NK-92 (cell line): ENCODE results near the gene NEK10.

Experiments used
- DNase-seq: peaks from one replicate; lab custom pipeline; 2025; ENCODE audit not compliant: unreplicated experiment; lab: John Stamatoyannopoulos, UW

Gene NEK10

GRCh38 chr3:27239951-27240350 lies 129.2 kb downstream of the NEK10 start:
- no peak for DNase-seq

DNA sequence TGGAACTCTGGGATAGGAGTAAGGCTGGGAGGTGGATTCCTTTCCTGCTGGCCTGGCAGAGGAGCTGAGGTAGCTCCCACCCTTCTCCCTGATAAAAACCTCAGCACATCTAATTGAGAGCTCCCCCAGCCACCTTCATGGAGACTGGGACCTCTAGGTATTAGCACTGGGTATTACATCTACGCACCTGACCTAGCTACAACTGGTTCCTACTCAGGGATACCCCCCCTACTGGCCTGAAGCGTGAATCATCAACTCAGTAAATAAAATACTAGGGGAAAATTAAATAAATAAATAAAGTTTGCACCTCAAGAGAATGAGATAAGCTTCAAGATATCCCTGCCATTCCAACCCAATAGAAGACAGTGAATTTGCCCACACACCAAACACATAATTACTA lies 140.4 kb downstream of the NEK10 start:
- DNase-seq: no peak

- DNase-seq: no peak
These were observed 145.0 kb downstream of the NEK10 start for GRCh38 chr3:27224197-27224596.

GRCh38 chr3:27221264-27221932 lies 147.8 kb downstream of the NEK10 start:
- no peak for DNase-seq

GRCh38 chr3:27220166-27220565 lies 149.0 kb downstream of the NEK10 start:
- no peak for DNase-seq

DNA sequence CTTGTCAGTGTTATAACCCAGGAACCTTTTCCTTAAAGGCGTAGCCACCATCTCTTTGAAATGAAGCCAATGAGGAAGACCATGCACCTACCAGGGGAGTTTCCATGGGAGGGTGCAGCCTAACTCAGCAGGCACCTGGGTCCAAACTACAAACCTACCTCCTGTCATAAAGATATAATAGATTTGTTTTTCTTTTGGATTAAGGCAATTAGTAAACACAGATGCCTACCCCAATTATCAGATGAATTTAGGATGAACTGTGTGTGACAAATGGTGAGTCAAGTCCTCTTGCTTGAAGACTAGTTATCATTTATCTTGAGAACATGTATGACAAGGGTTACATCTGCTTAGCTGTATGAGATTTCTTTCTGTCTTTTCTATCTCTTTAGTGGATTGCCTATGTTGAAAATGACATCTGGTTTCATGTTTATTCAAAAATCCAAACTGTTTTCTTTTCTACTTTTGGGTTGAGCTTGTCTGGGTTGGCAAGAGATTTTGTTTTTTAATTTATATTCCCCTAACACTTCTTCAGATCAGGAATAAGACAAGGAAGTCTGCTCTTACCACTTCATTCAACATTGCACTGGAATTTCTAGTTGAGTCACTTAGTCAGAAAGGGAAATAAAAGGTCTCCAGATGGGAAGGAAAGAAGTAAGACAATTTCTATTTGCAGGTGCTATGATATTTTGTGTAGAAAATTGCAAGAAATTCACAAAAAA lies 149.9 kb downstream of the NEK10 start:
- no peak for DNase-seq

DNA sequence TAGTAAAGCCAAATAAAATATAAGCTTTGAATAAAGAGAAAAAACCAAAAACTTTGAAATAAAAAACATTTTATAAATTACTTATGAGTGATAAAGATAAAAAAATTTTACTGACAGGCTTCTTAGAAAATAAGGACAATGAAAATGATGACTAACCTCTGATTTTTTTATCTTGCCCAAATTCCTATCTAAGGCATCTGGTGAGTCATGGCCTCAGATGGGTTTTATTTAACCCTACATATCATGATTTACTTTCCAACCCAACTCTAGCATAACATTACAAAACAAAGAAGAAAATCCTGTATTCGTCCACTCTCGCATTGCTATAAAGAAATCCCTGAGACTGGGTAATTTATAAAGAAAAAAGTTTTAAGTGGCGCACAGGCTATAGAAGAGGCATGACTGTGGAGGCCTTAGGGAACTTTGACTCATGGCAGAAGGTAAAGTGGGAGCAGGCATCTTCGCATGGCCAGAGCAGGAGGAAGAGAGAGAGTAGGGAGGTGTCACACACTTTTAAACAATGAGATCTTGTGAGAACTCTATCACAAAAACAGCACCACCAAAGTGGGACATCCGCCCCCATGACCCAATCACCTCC lies 152.1 kb downstream of the NEK10 start:
- DNase-seq: no peak

DNA sequence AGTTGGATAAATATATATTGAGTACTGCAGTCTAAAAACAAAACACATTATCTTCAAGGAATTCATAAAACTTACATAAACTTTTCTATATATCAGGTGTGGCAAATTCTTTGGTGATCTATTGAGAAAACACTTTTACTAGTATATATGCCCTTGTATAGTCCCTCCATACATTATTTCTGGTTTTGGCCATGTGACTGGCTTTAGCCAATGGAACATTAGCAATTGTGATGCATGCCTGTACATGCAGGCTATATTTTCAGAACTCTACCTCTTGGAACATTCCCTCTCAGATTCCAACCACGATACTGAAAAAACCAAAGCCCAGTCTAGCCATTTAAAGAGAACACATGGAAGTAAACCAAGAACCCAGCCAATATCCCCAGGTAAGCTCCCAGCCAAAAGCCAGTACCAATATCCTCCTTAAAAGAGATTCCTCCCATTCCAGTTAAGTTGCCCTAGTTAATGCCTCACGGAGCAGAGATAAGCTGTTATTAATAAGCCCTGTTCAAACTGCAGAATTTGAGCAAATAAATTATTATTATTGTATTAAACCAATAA lies 152.8 kb downstream of the NEK10 start:
- no peak for DNase-seq

GRCh38 chr3:27213450-27213849 lies 155.7 kb downstream of the NEK10 start:
- no peak for DNase-seq

- no peak for DNase-seq
These were observed 159.4 kb downstream of the NEK10 start for GRCh38 chr3:27209617-27210264.

DNA sequence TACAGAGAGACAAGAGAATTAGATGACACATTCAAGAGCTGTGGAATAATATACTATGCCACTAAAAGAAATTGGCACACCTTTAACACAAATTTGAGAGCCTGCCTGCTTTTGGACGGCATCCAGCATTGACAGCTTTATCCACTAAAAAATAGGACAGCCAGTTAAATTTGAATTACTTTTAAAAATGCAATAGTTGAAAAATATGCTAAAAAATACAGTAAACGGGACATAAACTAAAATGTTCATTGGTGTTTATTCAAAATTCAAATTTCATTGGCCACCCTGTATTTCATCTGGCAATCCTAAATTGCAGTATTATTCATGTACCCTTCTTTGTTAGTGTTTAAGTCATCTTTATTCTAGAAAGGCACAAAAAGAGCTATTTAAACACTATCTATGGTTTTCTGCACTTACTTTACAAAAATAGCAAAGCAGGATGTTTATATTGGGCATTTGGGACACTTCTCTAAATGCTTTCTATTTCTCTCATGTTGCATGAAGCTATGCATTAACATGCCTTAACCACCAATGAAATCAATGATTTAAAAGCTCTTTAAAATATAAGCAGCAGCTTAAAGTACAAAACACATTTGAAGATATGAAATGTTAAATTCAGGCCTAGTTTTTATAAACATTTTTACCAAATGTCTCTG lies 160.1 kb downstream of the NEK10 start:
- no peak for DNase-seq

DNA sequence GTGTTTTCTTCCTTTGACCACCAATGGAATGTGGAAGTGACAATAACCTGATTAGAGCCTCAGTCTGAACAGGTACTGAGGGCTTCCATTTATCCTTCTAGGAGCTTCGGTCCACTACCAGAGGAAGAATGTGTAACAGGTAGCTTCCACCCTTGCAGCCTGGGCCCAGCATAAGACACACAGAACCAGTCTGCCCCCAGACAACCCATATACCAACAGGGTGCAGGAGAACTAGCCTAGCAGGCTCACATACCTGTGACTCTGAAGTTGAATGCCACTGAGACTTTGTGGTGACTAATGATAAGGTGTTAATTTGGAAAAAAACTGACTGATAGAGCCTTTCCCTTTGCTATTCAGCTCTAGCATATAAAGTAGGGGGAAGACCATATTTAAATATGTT lies 166.2 kb downstream of the NEK10 start:
- DNase-seq: no peak

GRCh38 chr3:27201492-27201891 lies 167.7 kb downstream of the NEK10 start:
- no peak for DNase-seq

DNA sequence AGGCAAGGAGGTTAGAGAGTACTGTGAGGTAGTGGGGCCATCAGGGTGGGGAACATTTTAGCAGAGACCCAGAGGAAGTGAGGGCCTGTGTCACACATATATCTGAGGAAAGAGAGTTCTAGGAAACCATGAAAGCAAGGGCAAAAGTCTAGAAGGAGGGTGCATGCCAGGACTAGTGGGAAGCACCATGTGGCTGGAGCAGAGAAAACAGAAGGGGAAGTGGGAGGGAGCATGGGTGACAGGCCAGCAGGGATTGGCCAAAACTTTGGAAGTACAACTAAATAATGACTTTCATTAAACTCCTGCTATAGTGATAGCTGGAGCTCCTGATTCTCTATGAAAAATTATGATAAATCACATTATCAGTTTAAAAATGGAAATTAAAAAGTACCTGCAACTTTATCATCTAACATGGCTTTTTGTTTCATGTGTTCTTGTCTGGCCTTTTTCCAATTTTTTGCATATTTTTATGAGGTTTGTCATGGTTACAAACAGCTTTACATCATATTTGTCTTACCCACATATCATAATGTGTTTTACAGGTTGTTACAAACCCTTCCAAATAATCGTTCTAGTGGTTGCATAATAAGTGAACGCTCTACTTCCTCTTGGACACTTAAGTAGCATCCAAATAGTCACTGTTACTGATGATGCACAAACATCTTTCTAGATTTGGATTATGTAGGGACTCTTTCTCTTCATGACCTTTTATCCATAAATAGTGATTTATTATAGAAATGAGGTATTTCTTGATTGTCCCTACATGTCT lies 168.3 kb downstream of the NEK10 start:
- no peak for DNase-seq

DNA sequence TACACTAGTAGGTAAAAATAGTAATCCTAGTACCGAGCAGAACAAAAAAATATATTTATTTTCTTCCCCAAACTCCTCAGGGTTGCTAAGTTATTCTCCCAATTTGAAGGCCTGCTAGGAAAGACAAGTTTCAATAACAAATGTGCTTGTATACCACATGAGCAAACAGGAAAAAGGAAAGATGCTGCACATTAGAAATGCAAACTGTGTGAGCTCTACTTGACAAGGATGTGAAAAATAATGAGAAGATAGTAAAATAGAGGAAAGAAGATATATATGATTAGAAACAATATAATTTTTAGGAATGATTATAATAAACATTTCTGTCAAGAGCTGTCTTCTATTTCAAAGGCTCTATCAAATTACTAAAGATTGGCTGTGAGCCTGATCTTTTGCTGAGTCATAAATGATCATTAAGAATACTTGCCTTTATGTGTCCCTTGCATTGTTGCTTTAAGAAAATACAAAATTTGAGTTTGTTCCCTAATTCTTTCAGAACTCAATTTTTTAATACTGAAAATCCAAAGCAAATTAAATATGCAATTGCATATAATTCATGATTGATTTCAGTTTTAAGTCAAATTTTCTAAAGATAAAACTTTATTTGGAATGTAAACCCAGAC lies 174.2 kb downstream of the NEK10 start:
- DNase-seq: no peak

GRCh38 chr3:27193056-27193455 lies 176.1 kb downstream of the NEK10 start:
- no peak for DNase-seq

GRCh38 chr3:27186013-27186412 lies 183.2 kb downstream of the NEK10 start:
- DNase-seq: no peak

DNA sequence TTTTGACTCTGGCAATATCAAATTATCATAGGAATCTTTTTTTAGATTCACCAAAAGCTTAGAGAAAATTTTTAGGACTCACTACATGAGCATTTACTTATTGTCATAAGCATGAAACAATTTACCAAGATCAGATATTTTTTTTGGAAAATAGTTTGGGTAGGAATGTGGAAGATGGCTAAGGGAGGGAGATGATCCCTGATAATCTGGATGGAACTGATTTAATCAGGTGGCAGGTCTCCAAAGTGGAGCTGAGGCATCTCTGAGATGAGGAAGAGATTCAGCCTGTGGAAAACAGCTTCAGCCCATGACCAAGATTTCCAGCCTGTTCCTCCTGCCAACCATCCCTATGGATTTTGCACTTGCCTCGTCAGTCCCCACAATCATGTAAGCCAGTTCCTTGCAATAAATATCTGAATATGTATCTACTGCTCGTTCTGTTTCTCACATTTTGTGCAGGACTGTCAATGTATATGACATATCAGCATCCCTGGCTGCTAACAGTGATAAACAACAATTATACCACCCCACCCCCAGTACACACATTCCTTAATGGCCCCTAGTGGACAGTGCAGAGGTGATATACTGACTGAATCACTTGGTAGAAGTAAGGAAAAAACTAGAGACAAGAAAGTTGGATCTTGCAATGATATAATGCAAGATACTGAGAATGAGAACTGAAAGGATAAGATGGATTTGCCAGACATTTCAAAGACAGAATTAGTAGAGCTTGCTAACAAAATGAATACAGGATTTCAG lies 183.8 kb downstream of the NEK10 start:
- DNase-seq: no peak

DNA sequence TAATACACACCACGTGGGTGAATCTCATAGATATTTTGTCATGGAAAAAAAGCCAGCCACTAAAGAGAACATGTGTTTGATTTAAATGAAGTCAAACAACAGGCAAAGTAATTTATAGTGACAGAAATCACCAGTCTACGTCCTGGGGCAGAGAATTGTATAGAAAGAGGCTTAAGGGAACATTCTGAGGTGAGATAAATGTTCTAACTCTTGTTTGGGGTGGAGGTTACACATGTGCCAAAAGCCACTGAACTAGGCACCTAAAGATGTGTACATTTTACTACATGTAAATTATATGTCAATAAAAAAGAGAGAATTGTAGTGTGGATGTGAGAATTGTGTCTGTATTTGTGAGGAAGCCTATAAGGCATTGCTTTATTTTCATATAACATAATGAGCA lies 184.9 kb downstream of the NEK10 start:
- DNase-seq: no peak
